ENCODE measurements around the gene CYFIP2. TPM values are rescaled to one million over a fixed set of nuclear protein-coding genes. Genes with fewer than 3 reads are reported as not detected.

CYFIP2 gene
- total RNA-seq, 1 donor from 2014 or later, result 27.7 TPM

DNA sequence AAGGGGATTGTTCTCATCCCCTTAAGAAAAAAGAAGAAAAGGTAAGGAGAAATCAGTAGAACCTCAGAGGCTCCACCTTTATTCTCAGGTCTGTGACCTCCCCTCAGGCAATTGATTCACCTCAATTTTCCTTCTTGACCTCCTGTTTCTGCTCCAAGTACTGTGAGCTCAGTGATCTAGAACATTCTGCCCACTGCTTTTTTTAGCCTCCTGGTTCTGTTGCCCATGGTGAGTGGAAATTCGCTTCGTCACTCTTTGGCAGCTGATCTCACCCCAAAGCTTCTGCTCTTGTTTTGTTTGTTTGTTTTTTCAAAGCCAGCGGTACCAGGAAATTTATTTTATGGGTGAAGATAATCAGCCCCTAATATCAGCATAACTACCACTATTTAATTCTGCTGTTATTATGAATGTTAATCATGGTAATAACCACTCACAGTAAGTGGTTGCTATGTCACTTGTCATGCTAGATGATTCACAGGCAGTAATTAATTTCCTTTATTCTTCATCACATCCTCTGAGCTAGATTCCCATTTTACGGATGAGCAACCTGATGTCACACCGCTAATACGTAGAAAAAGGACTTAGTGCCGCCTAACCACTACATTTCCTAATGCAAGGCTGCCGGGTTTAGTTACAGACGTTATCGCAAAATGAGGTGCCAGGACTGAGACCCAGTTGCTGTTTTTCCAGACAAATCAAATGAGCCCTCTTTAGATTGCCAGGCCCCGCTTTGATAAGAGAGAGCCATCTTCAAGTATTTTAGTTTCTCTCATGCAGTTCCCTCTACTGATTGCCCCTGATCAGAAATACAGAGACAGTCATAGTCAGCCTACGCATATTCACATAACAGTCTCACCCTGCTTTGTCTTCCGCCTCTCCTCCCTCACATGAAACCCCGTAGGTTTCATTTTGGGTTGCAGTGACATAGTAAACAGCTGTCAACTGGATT lies 78.2 kb downstream of the CYFIP2 start:
- H3K4me3 ChIP-seq, result no peak overlapping the region
- no peak overlapping the region for H3K27ac ChIP-seq
- H3K27me3 ChIP-seq, result no peaks in the 10 kb centered on the region
- intact Hi-C loops (cut with DNase I), result no loop called here
- no peak for TF ChIP-seq POLR2A (IDR thresholded peaks at IDR 0.05)
- no peak for TF ChIP-seq POLR2AphosphoS5 (IDR thresholded peaks at IDR 0.05; ENCODE audit: insufficient read depth in 1 of 2, low read depth in 1 of 2)
- TF ChIP-seq, protein P1, sequence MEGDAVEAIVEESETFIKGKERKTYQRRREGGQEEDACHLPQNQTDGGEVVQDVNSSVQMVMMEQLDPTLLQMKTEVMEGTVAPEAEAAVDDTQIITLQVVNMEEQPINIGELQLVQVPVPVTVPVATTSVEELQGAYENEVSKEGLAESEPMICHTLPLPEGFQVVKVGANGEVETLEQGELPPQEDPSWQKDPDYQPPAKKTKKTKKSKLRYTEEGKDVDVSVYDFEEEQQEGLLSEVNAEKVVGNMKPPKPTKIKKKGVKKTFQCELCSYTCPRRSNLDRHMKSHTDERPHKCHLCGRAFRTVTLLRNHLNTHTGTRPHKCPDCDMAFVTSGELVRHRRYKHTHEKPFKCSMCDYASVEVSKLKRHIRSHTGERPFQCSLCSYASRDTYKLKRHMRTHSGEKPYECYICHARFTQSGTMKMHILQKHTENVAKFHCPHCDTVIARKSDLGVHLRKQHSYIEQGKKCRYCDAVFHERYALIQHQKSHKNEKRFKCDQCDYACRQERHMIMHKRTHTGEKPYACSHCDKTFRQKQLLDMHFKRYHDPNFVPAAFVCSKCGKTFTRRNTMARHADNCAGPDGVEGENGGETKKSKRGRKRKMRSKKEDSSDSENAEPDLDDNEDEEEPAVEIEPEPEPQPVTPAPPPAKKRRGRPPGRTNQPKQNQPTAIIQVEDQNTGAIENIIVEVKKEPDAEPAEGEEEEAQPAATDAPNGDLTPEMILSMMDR (IDR thresholded peaks at IDR 0.05), result no peak
- H3K9me3 ChIP-seq, result no peaks in the 10 kb centered on the region
- DNase-seq (ENCODE audit: extremely low spot score in 2 of 2), result no peak
- no peaks in the 10 kb centered on the region for H3K4me1 ChIP-seq
- no peaks in the 10 kb centered on the region for H3K36me3 ChIP-seq

DNA sequence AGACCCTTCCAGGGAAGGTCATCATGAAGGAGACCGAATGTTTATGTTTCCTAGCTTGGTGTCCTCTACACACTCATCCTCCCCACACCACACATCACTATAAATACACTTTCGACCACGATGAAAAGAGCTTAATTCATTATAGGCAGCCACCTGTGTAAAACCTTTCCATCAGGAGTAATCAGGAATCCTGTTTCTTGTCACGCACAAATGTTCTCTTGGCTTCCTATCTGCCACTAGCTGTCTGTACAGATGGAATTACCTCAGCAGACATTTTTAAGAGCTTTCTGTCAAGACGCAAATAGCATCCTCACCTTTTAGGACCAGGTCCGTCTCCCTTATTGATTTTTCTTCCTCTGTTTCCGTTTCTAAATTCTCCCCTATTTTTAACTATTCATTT lies 79.1 kb downstream of the CYFIP2 start:
- no peaks in the 10 kb centered on the region for H3K27me3 ChIP-seq
- intact Hi-C loops (cut with DNase I), result no loop called here
- no peaks in the 10 kb centered on the region for H3K36me3 ChIP-seq
- DNase-seq (ENCODE audit: extremely low spot score in 2 of 2), result no peak
- no peaks in the 10 kb centered on the region for H3K9me3 ChIP-seq
- no peak overlapping the region for H3K27ac ChIP-seq
- no peaks in the 10 kb centered on the region for H3K4me1 ChIP-seq
- TF ChIP-seq POLR2A (IDR thresholded peaks at IDR 0.05) (no peak), POLR2AphosphoS5 (IDR thresholded peaks at IDR 0.05; ENCODE audit: insufficient read depth in 1 of 2, low read depth in 1 of 2) (no peak)
- TF ChIP-seq, protein P1 (IDR thresholded peaks at IDR 0.05), result no peak
- H3K4me3 ChIP-seq, result no peak overlapping the region

DNA sequence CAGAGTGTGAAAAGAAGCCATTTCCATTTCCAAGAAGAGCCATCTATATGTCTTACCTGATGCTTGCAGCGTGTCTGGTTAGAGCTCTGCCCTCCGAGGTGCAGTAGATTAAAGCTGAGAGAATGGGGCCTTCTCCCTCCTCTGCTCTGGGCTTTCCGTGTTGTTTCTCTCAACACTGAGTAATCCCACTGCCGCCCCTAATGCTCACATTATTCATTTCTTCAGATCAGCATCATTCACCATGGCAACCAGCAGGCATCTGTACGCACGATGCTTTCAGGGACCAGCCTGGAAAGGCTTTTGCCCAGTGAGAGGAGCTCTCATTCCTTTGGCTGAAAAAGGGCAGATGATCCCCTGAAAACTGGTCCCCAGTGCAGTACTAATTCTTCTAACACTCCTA lies 79.6 kb downstream of the CYFIP2 start:
- Histone ChIP-seq H3K27ac (no peak overlapping the region), H3K9me3 (no peaks in the 10 kb centered on the region), H3K4me1 (no peaks in the 10 kb centered on the region), H3K27me3 (no peaks in the 10 kb centered on the region), H3K4me3 (no peak overlapping the region), H3K36me3 (no peaks in the 10 kb centered on the region)
- no peak for TF ChIP-seq POLR2AphosphoS5 (IDR thresholded peaks at IDR 0.05; ENCODE audit: insufficient read depth in 1 of 2, low read depth in 1 of 2)
- TF ChIP-seq, protein P1 (IDR thresholded peaks at IDR 0.05), result no peak
- no peak for TF ChIP-seq POLR2A (IDR thresholded peaks at IDR 0.05)
- intact Hi-C loops (cut with DNase I), result no loop called here
- DNase-seq (ENCODE audit: extremely low spot score in 2 of 2), result no peak

- intact Hi-C loops (cut with DNase I), result no loop called here
- DNase-seq (ENCODE audit: extremely low spot score in 2 of 2), result no peak
- Histone ChIP-seq H3K27me3 (no peaks in the 10 kb centered on the region), H3K4me3 (no peak overlapping the region), H3K27ac (no peak overlapping the region), H3K4me1 (no peaks in the 10 kb centered on the region), H3K36me3 (no peaks in the 10 kb centered on the region), H3K9me3 (no peaks in the 10 kb centered on the region)
- TF ChIP-seq POLR2A (IDR thresholded peaks at IDR 0.05) (no peak), POLR2AphosphoS5 (IDR thresholded peaks at IDR 0.05; ENCODE audit: insufficient read depth in 1 of 2, low read depth in 1 of 2) (no peak)
- TF ChIP-seq, protein P1 (IDR thresholded peaks at IDR 0.05), result no peak
These were observed 81.6 kb downstream of the CYFIP2 start for GRCh38 chr5:157347301-157348048.
